RWPE1 (cell line): Measurements from ENCODE around the gene PITPNM2.

ENCODE experiments used
- CTCF ChIA-PET: fragments of 350-600 bp; sonication (Branson Sonifier 250); formaldehyde crosslinking; extraction: SDS; loops from one replicate; lab custom pipeline; 2021; lab: Yijun Ruan, JAX
- POLR2A ChIA-PET: fragments of 400-600 bp; formaldehyde crosslinking; extraction: SDS; loops from one replicate; lab custom pipeline; 2020; ENCODE audit warnings: antibody characterized with exemption; ENCODE audit not compliant: low non-redundant PET; lab: Yijun Ruan, JAX
- DNase-seq: peaks from one replicate; pipeline ENCODE4 v3.0.0; 2012; ENCODE audit warnings: low spot score
- H3K27ac ChIP-seq: fragments of 450-650 bp; 2 replicates; pipeline ENCODE4 v1.5.1; 2017
- TF ChIP-seq, protein P1 (sequence below): fragments of 450-650 bp; conservative IDR thresholded peaks from 2 replicates; pipeline ENCODE4 v1.5.1; 2017; ENCODE audit warnings: low read depth, mild to moderate bottlenecking

Gene PITPNM2

DNA sequence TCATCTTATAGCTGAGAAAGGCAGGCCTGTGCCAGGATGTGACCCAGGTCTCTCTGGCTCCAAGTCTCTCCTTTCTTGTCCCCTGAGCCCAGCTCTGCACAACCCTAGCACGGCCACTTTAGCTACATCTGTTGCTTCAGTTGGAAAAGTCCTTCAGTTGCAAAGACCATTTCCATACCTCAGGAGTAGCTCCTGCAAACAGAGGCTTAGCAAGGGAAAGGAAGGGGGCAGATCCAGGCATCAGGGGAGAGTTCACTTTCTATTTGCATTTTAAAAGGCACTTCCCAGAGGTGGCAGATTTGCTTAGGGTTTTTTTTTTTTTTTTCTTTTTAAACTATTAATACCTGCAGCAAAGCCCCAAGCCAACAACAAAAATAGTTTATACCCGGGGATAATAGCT lies 3.0 kb upstream of the PITPNM2 start:
- H3K27ac ChIP-seq: no peak overlapping the region
- no peak for DNase-seq
- CTCF ChIA-PET: interaction anchor here (0.6 kb wide), 2 partner anchors 27 to 61 kb away, joined by 3 to 4 read pairs; no protein-coding TSS in a partner anchor
- POLR2A ChIA-PET: interaction anchor here (0.7 kb wide), 1 partner anchor 163 kb away, joined by 5 read pairs; no protein-coding TSS in a partner anchor
- TF ChIP-seq, protein P1, sequence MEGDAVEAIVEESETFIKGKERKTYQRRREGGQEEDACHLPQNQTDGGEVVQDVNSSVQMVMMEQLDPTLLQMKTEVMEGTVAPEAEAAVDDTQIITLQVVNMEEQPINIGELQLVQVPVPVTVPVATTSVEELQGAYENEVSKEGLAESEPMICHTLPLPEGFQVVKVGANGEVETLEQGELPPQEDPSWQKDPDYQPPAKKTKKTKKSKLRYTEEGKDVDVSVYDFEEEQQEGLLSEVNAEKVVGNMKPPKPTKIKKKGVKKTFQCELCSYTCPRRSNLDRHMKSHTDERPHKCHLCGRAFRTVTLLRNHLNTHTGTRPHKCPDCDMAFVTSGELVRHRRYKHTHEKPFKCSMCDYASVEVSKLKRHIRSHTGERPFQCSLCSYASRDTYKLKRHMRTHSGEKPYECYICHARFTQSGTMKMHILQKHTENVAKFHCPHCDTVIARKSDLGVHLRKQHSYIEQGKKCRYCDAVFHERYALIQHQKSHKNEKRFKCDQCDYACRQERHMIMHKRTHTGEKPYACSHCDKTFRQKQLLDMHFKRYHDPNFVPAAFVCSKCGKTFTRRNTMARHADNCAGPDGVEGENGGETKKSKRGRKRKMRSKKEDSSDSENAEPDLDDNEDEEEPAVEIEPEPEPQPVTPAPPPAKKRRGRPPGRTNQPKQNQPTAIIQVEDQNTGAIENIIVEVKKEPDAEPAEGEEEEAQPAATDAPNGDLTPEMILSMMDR: no peak

DNA sequence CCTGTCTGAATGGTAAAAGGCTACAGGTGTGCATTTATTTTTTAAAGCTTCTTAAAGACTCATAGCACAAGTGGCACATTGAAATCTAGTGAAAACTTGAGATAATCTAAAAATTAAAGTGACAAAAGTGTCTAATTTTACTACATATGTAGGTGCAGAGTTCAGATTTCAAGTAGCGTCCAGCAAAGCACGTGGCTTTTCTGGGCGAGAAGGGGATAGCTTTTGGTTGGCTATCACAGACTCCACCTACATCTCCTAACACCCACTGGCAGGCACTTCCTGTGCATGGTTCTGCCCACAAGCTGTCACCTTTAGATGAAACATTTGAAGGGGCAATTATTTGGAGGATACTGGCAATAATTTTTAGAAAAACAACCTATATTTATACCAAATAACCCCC lies 1.9 kb upstream of the PITPNM2 start:
- ChIA-PET CTCF (interaction anchor here (1.2 to 3.7 kb wide), 2 partner anchors 85 to 110 kb away, joined by 3 to 20 read pairs; no protein-coding TSS in a partner anchor), POLR2A (no interaction called here)
- no peak overlapping the region for H3K27ac ChIP-seq
- TF ChIP-seq, protein P1: no peak
- DNase-seq: no peak

DNA sequence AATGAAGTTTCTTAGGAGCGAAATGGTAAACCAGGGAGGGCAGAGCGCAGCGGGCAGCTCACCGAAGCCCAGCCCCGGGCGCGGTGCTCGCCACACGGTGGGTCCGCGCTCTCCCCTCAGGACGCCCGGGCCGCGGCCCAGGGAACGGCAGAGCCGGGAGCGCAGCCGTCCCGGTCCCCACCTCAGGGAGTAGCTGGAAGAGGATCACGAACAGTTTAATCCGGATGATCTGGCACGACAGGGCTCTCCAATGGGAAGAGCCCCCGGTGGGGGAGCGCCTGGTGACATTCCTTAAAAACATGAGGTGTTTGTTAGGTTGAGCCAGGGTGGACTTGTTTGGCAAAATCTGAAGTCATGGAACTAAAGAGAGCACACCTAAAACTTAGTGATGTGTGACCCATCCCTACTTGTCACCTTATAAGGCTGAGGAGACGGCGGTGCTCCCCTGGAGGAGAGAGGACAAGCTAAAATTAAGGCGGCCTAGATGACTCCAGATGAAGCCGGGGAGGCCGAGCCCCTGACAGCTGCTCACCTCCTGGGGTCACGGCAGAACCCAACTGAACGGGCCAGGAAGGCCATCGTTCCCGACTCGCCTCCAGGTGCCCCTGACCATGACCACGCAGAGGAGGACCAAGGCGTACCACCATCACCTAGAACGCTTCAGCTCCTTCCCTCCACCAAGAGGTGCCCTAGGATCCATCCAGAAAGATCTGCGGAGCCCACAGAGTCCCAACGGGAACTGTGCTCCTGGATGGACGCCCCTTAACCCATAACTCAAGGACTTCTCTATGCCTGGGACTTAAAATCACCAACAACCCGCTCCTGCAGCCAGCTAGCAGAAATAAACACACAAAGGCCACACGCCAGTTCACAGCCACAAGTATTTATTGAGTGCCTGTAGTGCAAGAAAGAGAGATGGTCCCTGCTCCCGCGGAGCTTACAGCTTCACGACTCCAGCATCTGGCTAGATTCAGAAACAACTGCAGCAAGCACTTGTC lies 866 bp upstream of the PITPNM2 start:
- ChIA-PET POLR2A (interaction anchor here (1.0 kb wide), 1 partner anchor 108 kb away, joined by 5 read pairs; no protein-coding TSS in a partner anchor), CTCF (interaction anchor here (0.6 to 3.7 kb wide), 7 partner anchors 29 to 271 kb away, joined by 3 to 20 read pairs (median 3); no protein-coding TSS in a partner anchor)
- TF ChIP-seq, protein P1: no peak
- H3K27ac ChIP-seq: peak overlapping the region; percentile 63
- no peak for DNase-seq

DNA sequence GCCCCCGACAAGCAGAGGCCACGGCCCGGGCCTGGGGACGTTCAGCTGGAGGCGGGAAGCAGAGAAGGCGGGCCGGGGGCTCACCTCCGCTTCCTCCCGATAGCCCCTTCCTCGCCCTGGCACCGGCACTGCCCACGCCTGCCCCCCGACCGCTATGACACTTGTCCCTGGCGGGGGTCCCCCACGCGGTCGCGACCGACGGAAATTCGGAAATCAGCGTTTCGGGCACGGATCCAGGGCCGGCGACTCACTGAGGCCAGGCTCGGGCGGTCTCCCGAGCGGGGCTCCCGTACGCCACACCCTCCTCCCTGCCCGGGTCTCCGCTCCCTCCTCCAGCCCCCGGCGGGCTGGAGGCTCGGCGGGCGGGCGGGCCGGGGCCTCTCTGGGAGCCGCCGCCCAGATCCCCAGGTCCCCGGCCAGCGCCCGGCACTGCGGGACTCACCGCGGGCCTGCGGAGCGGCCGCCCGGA lies 581 bp downstream of the PITPNM2 start:
- peak; percentile 42 for DNase-seq
- TF ChIP-seq, protein P1: no peak
- peak overlapping the region; percentile 63 for H3K27ac ChIP-seq
- CTCF ChIA-PET: interaction anchor here (0.6 to 3.7 kb wide), 4 partner anchors 11 to 184 kb away, joined by 3 to 20 read pairs (median 4); partner anchors contain the start of gene ABCB9
- POLR2A ChIA-PET: interaction anchor here (1.0 kb wide), 1 partner anchor 107 kb away, joined by 5 read pairs; no protein-coding TSS in a partner anchor

DNA sequence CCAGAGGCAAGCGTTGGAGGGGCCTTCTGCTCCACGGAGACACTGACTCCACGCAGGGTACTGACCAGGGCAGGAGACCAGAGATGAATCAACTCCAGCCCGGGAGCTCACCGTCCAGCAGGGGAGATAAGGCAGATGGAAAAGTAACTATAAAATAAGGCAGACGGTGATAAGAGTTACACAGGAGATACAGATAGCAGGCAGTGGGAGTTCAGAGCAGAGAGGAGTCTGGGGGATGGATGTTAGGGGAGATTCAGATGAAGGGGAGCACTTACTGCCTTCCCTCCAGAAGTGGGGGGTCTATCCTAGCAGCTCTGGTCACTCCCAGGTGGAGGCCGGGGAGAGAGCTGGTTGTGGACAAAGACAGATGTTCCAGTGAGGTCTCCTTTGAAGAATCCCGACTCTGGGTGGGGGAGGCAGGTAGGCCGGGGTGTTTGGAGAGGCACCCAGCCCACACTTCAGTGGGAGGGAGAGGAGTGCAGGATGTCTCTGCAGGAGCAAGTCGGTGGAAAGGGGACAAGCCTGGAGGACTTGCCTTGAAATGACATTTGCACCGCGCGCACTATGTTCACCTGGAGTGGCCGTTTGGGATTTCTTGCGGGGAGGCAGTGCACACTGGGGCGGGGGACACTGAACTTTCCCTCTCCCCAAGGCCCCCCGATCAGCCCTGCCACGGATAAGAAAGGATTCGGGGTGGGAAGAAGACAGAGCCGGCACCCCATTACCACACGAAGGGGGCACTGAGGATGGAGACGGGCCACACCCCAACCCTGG lies 1.2 kb downstream of the PITPNM2 start:
- DNase-seq: no peak
- TF ChIP-seq, protein P1: no peak
- peak overlapping the region; percentile 63; the same call in 1 of the 2 replicates for H3K27ac ChIP-seq
- ChIA-PET CTCF (interaction anchor here (1.0 to 3.7 kb wide), 2 partner anchors 106 to 107 kb away, joined by 5 to 20 read pairs; no protein-coding TSS in a partner anchor), POLR2A (no interaction called here)
